DND-41 (cell line): ENCODE results near the gene CUBN.

Source experiments
- EZH2 ChIP-seq: IDR thresholded peaks from 3 replicates; pipeline ENCODE4 v1.6.1; 2012; ENCODE audit warnings: borderline replicate concordance, low read depth, mild to moderate bottlenecking, moderate library complexity, low read length, inconsistent platforms; ENCODE audit not compliant: severe bottlenecking
- TF ChIP-seq, protein P1 (sequence below): IDR thresholded peaks from 2 replicates; pipeline ENCODE4 v1.5.1; 2012; ENCODE audit warnings: borderline replicate concordance, low read length, moderate library complexity, mild to moderate bottlenecking; ENCODE audit not compliant: poor library complexity, severe bottlenecking; ENCODE audit errors: extremely low read depth

DNA sequence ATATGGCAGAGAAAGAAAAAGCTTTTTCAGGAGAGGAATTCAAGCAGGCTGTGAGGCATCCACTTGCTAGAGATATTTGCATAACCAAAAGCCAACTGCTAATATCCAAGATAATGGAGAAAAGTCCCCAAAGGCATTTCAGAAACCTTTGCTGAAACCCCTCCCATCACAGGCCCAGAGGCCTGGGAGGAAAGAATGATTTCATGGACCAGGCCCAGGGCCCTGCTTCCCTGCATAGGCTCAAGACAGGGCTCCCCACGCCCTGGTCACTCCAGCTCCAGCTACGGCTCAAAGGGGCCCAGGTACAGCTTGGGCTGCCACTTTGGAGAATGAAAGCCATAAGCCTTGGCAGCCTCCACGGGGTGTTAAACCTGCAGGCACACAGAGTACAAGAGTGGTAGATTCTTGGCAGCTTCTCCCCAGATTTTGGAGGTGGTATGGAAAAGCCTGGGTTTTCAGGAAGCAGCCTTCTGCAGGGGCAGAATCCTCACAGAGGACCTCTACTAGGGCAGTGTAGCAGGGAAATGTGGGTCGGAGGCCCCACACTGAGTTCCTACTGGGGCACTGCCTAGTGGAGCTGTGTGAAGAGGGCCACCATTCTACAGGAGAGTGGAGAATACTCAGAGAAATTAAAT, 306.8 kb downstream of the CUBN start:
- TF ChIP-seq, protein P1, sequence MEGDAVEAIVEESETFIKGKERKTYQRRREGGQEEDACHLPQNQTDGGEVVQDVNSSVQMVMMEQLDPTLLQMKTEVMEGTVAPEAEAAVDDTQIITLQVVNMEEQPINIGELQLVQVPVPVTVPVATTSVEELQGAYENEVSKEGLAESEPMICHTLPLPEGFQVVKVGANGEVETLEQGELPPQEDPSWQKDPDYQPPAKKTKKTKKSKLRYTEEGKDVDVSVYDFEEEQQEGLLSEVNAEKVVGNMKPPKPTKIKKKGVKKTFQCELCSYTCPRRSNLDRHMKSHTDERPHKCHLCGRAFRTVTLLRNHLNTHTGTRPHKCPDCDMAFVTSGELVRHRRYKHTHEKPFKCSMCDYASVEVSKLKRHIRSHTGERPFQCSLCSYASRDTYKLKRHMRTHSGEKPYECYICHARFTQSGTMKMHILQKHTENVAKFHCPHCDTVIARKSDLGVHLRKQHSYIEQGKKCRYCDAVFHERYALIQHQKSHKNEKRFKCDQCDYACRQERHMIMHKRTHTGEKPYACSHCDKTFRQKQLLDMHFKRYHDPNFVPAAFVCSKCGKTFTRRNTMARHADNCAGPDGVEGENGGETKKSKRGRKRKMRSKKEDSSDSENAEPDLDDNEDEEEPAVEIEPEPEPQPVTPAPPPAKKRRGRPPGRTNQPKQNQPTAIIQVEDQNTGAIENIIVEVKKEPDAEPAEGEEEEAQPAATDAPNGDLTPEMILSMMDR = no peak
- no peak for TF ChIP-seq EZH2
